HFF-Myc (cell line): Measurements from ENCODE around the gene CCDC158.

ENCODE experiments used
- DNase-seq: peaks from one replicate; pipeline ENCODE4 v3.0.0-alpha.2; 2011; ENCODE audit warnings: low read depth; ENCODE audit errors: extremely low read depth
- H3K4me3 ChIP-seq: replicated peaks from 2 replicates; pipeline ENCODE4 v1.5.1; 2011; ENCODE audit warnings: low read depth, mild to moderate bottlenecking, control low read depth, low read length
- CTCF ChIP-seq: IDR thresholded peaks from 2 replicates; pipeline ENCODE4 v1.5.1; 2012; ENCODE audit warnings: mild to moderate bottlenecking, low read depth, low read length, control low read depth; ENCODE audit errors: missing control alignments

CCDC158 gene

GRCh38 chr4:76276813-76277212, 144.1 kb downstream of the CCDC158 start:
- no peak overlapping the region for H3K4me3 ChIP-seq
- no peak for TF ChIP-seq CTCF
- DNase-seq: no peak

- TF ChIP-seq CTCF: no peak
- DNase-seq: no peak
- H3K4me3 ChIP-seq: no peak overlapping the region
Observed at GRCh38 chr4:76275486-76276124, 145.3 kb downstream of the CCDC158 start.

- TF ChIP-seq CTCF: no peak
- H3K4me3 ChIP-seq: no peak overlapping the region
- DNase-seq: no peak
Observed at GRCh38 chr4:76272999-76273398, 147.9 kb downstream of the CCDC158 start.

GRCh38 chr4:76272582-76272981, 148.4 kb downstream of the CCDC158 start:
- TF ChIP-seq CTCF: no peak
- no peak overlapping the region for H3K4me3 ChIP-seq
- DNase-seq: no peak

- DNase-seq: no peak
- no peak for TF ChIP-seq CTCF
Observed at GRCh38 chr4:76272073-76272472, 148.9 kb downstream of the CCDC158 start.

GRCh38 chr4:76271248-76271647, 149.7 kb downstream of the CCDC158 start:
- no peak for DNase-seq
- no peak overlapping the region for H3K4me3 ChIP-seq
- no peak for TF ChIP-seq CTCF

More at GRCh38 chr4:76272073-76272472, 148.9 kb downstream of the CCDC158 start:
- H3K4me3 ChIP-seq: no peak overlapping the region
